CD4-positive, alpha-beta T cell (primary cell): Measurements from ENCODE around the gene KCNK1. TPM values are rescaled to one million over a fixed set of nuclear protein-coding genes. Genes with fewer than 3 reads are reported as not detected.

ENCODE experiments used
- ATAC-seq: fragments of 200-7000 bp; cut with Tn5 transposase; one replicate; pipeline ENCODE4 v1.10.0; 2022; ENCODE audit warnings: mild to moderate bottlenecking; ENCODE audit not compliant: poor library complexity
- CTCF ChIA-PET: fragments of 350-600 bp; sonication (Branson Sonifier 250); formaldehyde crosslinking; loops from one replicate; lab custom pipeline; 2021; ENCODE audit warnings: antibody characterized with exemption, inconsistent platforms; lab: Charles Lee
- POLR2A ChIA-PET: fragments of 350-600 bp; sonication (Branson Sonifier 250); formaldehyde crosslinking; loops from one replicate; lab custom pipeline; 2021; ENCODE audit warnings: antibody characterized with exemption, inconsistent platforms; lab: Charles Lee
- DNase-seq, 14 experiments: peaks; one replicate each; pipeline ENCODE4 v3.0.0-alpha.2; 2013 to 2020; ENCODE audit warnings: mixed read lengths in 2 of 14
- H3K27ac ChIP-seq, 2 donors: one replicate each; pipeline versions ENCODE4 v1.5.1 to v1.7.0; 2013; ENCODE audit warnings: low read length in 2 of 2, low read depth in 1 of 2, mild to moderate bottlenecking in 1 of 2
- H3K27me3 ChIP-seq, 2 experiments: 1 replicate in 1 of 2; 2 replicates in 1 of 2; pipeline versions ENCODE4 v1.6.1 to v1.7.0; 2013; ENCODE audit warnings: low read length in 2 of 2, control low read depth in 1 of 2, mild to moderate bottlenecking in 1 of 2, moderate library complexity in 1 of 2; ENCODE audit not compliant: insufficient read depth in 2 of 2, control insufficient read depth in 1 of 2
- H3K36me3 ChIP-seq: one replicate; pipeline ENCODE4 v1.6.1; 2013; ENCODE audit warnings: low read length, control low read depth; ENCODE audit not compliant: insufficient read depth
- H3K4me1 ChIP-seq: one replicate; pipeline ENCODE4 v1.6.1; 2013; ENCODE audit warnings: low read length, control low read depth; ENCODE audit not compliant: insufficient read depth
- H3K4me3 ChIP-seq: one replicate; pipeline ENCODE4 v1.5.1; 2013; ENCODE audit warnings: mild to moderate bottlenecking, low read length, moderate library complexity
- H3K9me3 ChIP-seq, 2 experiments: 1 replicate in 1 of 2; 2 replicates in 1 of 2; pipeline versions ENCODE4 v1.6.1 to v1.7.0; 2013; ENCODE audit warnings: low read length in 2 of 2, mild to moderate bottlenecking in 2 of 2, control low read depth in 1 of 2, moderate library complexity in 1 of 2; ENCODE audit not compliant: control insufficient read depth in 1 of 2, insufficient read depth in 1 of 2
- H3K27ac Mint-ChIP-seq: one replicate; pipeline ENCODE4 v1.8.0; 2020; ENCODE audit warnings: mixed read lengths
- H3K27me3 Mint-ChIP-seq: one replicate; pipeline ENCODE4 v1.8.0; 2021; ENCODE audit warnings: mixed read lengths
- H3K36me3 Mint-ChIP-seq: one replicate; pipeline ENCODE4 v1.8.0; 2021; ENCODE audit warnings: low read depth, mixed read lengths
- H3K4me1 Mint-ChIP-seq: one replicate; pipeline ENCODE4 v1.8.0; 2021; ENCODE audit warnings: low read depth, mixed read lengths
- H3K4me3 Mint-ChIP-seq: one replicate; pipeline ENCODE4 v1.8.0; 2020; ENCODE audit warnings: mild to moderate bottlenecking, mixed read lengths
- H3K9me3 Mint-ChIP-seq: one replicate; pipeline ENCODE4 v1.8.0; 2020; ENCODE audit warnings: mixed read lengths
- intact Hi-C, 2 experiments: fragments of 100-400 bp; cut with DNase I in 1 of 2; cut with micrococcal nuclease in 1 of 2; formaldehyde crosslinking; loops; one replicate each; pipeline versions ENCODE4 v1.15.1 to v1.9.0; 2023 to 2025; cut with DNase I, micrococcal nuclease
- total RNA-seq, 174 experiments: library from RNA in 2 of 174; stranded (reverse) in 2 of 174; gene quantifications; one replicate each; pipeline ENCODE4 v1.2.3 and lab custom pipeline; 2021 to 2026
- TF ChIP-seq, protein P1 (sequence below): fragments of 200-600 bp; IDR thresholded peaks from one replicate; pipeline ENCODE4 v1.8.0; 2022; ENCODE audit warnings: antibody characterized with exemption, mild to moderate bottlenecking

KCNK1 gene
- total RNA-seq, 2 experiments from 2014 or later = not detected

DNA sequence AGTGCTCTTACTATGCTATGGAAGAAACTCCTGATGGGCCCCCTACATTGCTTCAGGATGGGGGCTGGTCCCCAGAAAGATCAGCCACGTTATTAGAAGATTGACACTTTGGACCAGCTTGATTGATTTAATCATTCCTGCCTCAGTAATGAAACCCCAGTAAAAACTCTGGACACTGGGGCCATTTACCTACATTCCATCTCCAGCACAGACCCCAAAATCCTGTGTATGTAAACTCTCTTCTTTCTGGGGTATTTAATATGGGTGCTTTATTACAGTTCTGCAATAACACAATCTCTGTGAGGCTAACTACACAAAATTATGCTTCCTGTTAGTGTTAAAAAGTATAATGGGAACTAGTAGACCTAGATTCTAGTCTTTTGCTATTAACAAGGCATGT lies 96.6 kb downstream of the KCNK1 start:
- CTCF ChIA-PET = no interaction called here
- no peak overlapping the region for H3K27ac ChIP-seq
- no peaks in the 10 kb centered on the region for H3K9me3 ChIP-seq
- no peak for ATAC-seq
- H3K9me3 Mint-ChIP-seq = peaks cover 5% of the 10 kb centered on the region
- no peaks in the 10 kb centered on the region for H3K4me1 Mint-ChIP-seq
- H3K27ac Mint-ChIP-seq = no peak overlapping the region
- no peaks in the 10 kb centered on the region for H3K36me3 Mint-ChIP-seq
- H3K36me3 ChIP-seq = no peaks in the 10 kb centered on the region
- POLR2A ChIA-PET = no interaction called here
- no peaks in the 10 kb centered on the region for H3K27me3 ChIP-seq
- H3K27me3 Mint-ChIP-seq = peaks cover 20% of the 10 kb centered on the region
- TF ChIP-seq, protein P1, sequence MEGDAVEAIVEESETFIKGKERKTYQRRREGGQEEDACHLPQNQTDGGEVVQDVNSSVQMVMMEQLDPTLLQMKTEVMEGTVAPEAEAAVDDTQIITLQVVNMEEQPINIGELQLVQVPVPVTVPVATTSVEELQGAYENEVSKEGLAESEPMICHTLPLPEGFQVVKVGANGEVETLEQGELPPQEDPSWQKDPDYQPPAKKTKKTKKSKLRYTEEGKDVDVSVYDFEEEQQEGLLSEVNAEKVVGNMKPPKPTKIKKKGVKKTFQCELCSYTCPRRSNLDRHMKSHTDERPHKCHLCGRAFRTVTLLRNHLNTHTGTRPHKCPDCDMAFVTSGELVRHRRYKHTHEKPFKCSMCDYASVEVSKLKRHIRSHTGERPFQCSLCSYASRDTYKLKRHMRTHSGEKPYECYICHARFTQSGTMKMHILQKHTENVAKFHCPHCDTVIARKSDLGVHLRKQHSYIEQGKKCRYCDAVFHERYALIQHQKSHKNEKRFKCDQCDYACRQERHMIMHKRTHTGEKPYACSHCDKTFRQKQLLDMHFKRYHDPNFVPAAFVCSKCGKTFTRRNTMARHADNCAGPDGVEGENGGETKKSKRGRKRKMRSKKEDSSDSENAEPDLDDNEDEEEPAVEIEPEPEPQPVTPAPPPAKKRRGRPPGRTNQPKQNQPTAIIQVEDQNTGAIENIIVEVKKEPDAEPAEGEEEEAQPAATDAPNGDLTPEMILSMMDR = no peak
- intact Hi-C loops = no loop called here
- no peak overlapping the region for H3K4me3 ChIP-seq
- no peaks in the 10 kb centered on the region for H3K4me1 ChIP-seq
- no peak overlapping the region for H3K4me3 Mint-ChIP-seq
- no peak for DNase-seq

DNA sequence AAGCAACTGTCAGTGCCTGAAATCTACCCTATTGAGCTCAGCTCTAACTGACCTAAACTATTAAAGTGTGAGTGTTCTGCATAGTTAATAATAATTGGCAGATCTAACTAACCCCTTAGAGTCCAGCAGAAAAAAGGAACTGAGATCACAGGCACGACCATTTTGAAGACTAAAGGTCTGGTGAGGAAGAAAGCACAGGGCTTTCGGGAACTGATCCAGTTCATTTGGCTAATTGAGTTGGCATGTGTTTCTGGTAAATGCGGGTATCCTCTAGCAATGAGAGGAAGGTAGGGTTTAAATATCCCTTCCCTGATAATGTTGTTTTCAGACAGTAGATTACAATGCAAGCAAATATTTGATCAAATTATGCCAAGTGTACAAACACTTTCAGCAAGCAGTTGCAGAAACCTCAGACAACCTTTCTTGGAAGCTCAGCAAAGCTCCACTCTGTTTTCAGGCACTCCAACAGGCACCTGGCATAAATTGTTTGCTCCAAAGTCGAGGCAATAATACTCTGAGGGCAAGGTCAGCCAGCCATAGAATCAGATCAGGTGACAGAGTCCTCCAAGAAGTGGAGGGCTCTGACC lies 100.8 kb downstream of the KCNK1 start:
- Mint-ChIP-seq H3K27me3 (peaks cover 23% of the 10 kb centered on the region), H3K9me3 (peaks cover 7% of the 10 kb centered on the region), H3K4me3 (no peak overlapping the region), H3K4me1 (no peaks in the 10 kb centered on the region), H3K27ac (no peak overlapping the region), H3K36me3 (no peaks in the 10 kb centered on the region)
- ChIA-PET POLR2A (no interaction called here), CTCF (no interaction called here)
- TF ChIP-seq, protein P1 = no peak
- peaks cover 0 to 3% of the 10 kb centered on the region in 2 experiments for H3K27me3 ChIP-seq
- no peak for ATAC-seq
- DNase-seq = no peak
- H3K36me3 ChIP-seq = no peaks in the 10 kb centered on the region
- H3K9me3 ChIP-seq = no peaks in the 10 kb centered on the region
- H3K27ac ChIP-seq = no peak overlapping the region
- intact Hi-C loops = no loop called here
- no peaks in the 10 kb centered on the region for H3K4me1 ChIP-seq
- no peak overlapping the region for H3K4me3 ChIP-seq

DNA sequence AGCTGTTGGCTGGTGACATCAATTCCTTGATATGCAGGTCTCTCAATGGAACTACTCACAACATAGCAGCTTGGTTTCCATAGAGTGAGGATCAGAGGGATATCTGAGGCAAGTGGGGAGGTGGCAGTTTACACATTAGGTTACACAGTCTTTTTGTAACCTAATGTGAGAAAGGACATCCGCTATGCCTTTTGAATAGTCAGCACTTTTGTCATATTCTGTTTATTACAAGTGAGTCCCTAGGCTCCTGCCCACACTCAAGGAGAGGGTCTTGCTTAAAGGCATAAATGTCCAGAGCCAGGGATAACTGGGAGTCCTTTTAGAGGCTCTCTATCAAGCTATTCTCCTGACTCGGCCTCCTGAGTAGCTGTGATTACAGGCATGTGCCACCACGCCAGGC lies 104.2 kb downstream of the KCNK1 start:
- Mint-ChIP-seq H3K27ac (no peak overlapping the region), H3K9me3 (peaks cover 2% of the 10 kb centered on the region), H3K4me1 (no peaks in the 10 kb centered on the region), H3K27me3 (peaks cover 19% of the 10 kb centered on the region), H3K36me3 (no peaks in the 10 kb centered on the region), H3K4me3 (no peak overlapping the region)
- ChIA-PET CTCF (no interaction called here), POLR2A (no interaction called here)
- Histone ChIP-seq H3K4me3 (no peak overlapping the region), H3K9me3 (no peaks in the 10 kb centered on the region), H3K36me3 (no peaks in the 10 kb centered on the region), H3K4me1 (no peaks in the 10 kb centered on the region), H3K27me3 (peaks cover 0 to 5% of the 10 kb centered on the region in 2 experiments), H3K27ac (no peak overlapping the region)
- DNase-seq (no peak), ATAC-seq (no peak)
- TF ChIP-seq, protein P1 = no peak
- intact Hi-C loops = no loop called here
